GM12878 (cell line): ENCODE data around the gene MYL11.

ENCODE experiments used
- BMI1 ChIP-seq: fragments of 450-650 bp; IDR thresholded peaks from 2 replicates; pipeline ENCODE4 v1.6.1; 2016; ENCODE audit warnings: mild to moderate bottlenecking, moderate library complexity, borderline replicate concordance
- CREB1 ChIP-seq: IDR thresholded peaks from 2 replicates; pipeline ENCODE4 v1.6.1; 2012; ENCODE audit warnings: low read depth, mild to moderate bottlenecking, inconsistent platforms
- EZH2 ChIP-seq: IDR thresholded peaks from 2 replicates; pipeline ENCODE4 v1.6.1; 2012; ENCODE audit warnings: low read depth, mild to moderate bottlenecking, control low read depth, inconsistent platforms, low read length, borderline replicate concordance; ENCODE audit not compliant: control insufficient read depth
- NBN ChIP-seq: fragments of 450-650 bp; IDR thresholded peaks from 2 replicates; pipeline ENCODE4 v1.6.1; 2016
- NR2C2 ChIP-seq: IDR thresholded peaks from 2 replicates; pipeline ENCODE4 v1.6.1; 2011; ENCODE audit warnings: borderline replicate concordance, low read depth; ENCODE audit not compliant: control insufficient read depth, insufficient read length
- POLR2A ChIP-seq: IDR thresholded peaks from 2 replicates; pipeline ENCODE4 v1.6.1; 2011; ENCODE audit warnings: low read depth, mild to moderate bottlenecking, low read length
- POLR2AphosphoS5 ChIP-seq: IDR thresholded peaks from 2 replicates; pipeline ENCODE4 v1.6.1; 2011; ENCODE audit warnings: mild to moderate bottlenecking, low read length, inconsistent platforms
- SMC3 ChIP-seq: IDR thresholded peaks from 2 replicates; pipeline ENCODE4 v1.6.1; 2011; ENCODE audit warnings: low read length, improper control_type of control experiment, borderline replicate concordance
- USF1 ChIP-seq: IDR thresholded peaks from 2 replicates; pipeline ENCODE4 v1.6.1; 2011; ENCODE audit warnings: borderline replicate concordance, low read depth, mild to moderate bottlenecking, moderate library complexity, mixed read lengths, low read length; ENCODE audit not compliant: insufficient read depth; ENCODE audit errors: extremely low read length
- TF ChIP-seq, protein P1 (sequence below): IDR thresholded peaks from 2 replicates; pipeline ENCODE4 v1.6.1; 2012; ENCODE audit warnings: low read depth, low read length, improper control_type of control experiment
- TF ChIP-seq, protein P2 (sequence below), 3 experiments: IDR thresholded peaks in 2 of 3; conservative IDR thresholded peaks in 1 of 3; 2 replicates each; pipeline ENCODE4 v1.5.1; 2011; ENCODE audit warnings: low read depth in 3 of 3, low read length in 3 of 3, mild to moderate bottlenecking in 3 of 3, control low read depth in 2 of 3, moderate library complexity in 2 of 3, inconsistent platforms in 1 of 3, mixed read lengths in 1 of 3; ENCODE audit not compliant: control insufficient read depth in 2 of 3, insufficient read depth in 1 of 3; ENCODE audit errors: extremely low read depth in 1 of 3
- TF ChIP-seq, protein P3 (sequence below): fragments of 450-650 bp; formaldehyde crosslinking; IDR thresholded peaks from 2 replicates; pipeline ENCODE4 v1.4.0; 2020; ENCODE audit warnings: mild to moderate bottlenecking, moderate library complexity

DNA sequence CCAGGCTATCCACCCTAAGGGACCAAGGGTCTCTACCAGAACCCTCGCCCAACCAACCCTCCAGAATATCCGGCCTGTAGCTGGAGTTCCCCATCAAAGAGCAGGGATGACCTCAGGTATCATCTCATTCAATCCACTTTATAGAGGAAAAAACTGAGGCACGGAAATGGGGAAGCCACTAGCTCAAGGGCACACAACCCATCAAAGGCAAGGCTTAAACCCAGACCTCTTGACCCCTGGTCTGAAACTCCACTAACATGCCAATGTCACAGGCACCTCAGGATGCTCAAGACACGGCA lies 5.9 kb upstream of the MYL11 start:
- TF ChIP-seq, protein P1, sequence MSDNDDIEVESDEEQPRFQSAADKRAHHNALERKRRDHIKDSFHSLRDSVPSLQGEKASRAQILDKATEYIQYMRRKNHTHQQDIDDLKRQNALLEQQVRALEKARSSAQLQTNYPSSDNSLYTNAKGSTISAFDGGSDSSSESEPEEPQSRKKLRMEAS: no peak
- TF ChIP-seq, protein P2, sequence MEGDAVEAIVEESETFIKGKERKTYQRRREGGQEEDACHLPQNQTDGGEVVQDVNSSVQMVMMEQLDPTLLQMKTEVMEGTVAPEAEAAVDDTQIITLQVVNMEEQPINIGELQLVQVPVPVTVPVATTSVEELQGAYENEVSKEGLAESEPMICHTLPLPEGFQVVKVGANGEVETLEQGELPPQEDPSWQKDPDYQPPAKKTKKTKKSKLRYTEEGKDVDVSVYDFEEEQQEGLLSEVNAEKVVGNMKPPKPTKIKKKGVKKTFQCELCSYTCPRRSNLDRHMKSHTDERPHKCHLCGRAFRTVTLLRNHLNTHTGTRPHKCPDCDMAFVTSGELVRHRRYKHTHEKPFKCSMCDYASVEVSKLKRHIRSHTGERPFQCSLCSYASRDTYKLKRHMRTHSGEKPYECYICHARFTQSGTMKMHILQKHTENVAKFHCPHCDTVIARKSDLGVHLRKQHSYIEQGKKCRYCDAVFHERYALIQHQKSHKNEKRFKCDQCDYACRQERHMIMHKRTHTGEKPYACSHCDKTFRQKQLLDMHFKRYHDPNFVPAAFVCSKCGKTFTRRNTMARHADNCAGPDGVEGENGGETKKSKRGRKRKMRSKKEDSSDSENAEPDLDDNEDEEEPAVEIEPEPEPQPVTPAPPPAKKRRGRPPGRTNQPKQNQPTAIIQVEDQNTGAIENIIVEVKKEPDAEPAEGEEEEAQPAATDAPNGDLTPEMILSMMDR (IDR thresholded peaks at IDR 0.05 in 2 of 3, conservative IDR thresholded peaks at IDR 0.05 in 1 of 3; ENCODE audit: control insufficient read depth in 2 of 3, extremely low read depth in 1 of 3, insufficient read depth in 1 of 3, low read depth in 3 of 3, low read length in 3 of 3): no peak
- TF ChIP-seq BMI1 (no peak), EZH2 (no peak), USF1 (no peak), NBN (no peak), SMC3 (no peak), POLR2AphosphoS5 (no peak), POLR2A (no peak), CREB1 (no peak), NR2C2 (no peak)
- TF ChIP-seq, protein P3, sequence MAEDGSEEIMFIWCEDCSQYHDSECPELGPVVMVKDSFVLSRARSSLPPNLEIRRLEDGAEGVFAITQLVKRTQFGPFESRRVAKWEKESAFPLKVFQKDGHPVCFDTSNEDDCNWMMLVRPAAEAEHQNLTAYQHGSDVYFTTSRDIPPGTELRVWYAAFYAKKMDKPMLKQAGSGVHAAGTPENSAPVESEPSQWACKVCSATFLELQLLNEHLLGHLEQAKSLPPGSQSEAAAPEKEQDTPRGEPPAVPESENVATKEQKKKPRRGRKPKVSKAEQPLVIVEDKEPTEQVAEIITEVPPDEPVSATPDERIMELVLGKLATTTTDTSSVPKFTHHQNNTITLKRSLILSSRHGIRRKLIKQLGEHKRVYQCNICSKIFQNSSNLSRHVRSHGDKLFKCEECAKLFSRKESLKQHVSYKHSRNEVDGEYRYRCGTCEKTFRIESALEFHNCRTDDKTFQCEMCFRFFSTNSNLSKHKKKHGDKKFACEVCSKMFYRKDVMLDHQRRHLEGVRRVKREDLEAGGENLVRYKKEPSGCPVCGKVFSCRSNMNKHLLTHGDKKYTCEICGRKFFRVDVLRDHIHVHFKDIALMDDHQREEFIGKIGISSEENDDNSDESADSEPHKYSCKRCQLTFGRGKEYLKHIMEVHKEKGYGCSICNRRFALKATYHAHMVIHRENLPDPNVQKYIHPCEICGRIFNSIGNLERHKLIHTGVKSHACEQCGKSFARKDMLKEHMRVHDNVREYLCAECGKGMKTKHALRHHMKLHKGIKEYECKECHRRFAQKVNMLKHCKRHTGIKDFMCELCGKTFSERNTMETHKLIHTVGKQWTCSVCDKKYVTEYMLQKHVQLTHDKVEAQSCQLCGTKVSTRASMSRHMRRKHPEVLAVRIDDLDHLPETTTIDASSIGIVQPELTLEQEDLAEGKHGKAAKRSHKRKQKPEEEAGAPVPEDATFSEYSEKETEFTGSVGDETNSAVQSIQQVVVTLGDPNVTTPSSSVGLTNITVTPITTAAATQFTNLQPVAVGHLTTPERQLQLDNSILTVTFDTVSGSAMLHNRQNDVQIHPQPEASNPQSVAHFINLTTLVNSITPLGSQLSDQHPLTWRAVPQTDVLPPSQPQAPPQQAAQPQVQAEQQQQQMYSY (CRISPR knock-in tag): no peak
